Thyroid gland (tissue), 4 donors: Measurements from ENCODE around the gene ZNF70.

Source experiments
- CTCF ChIP-seq, 6 experiments: fragments of 200-600 bp in 3 of 6; fragments of 450-650 bp in 3 of 6; sonication (generic) in 3 of 6; IDR thresholded peaks; one replicate each; pipeline ENCODE4 v1.5.1; 2016 to 2019; ENCODE audit warnings: antibody characterized with exemption in 6 of 6, mild to moderate bottlenecking in 2 of 6, inconsistent platforms in 1 of 6, moderate library complexity in 1 of 6
- POLR2A ChIP-seq, 2 donors: fragments of 450-650 bp; IDR thresholded peaks; one replicate each; pipeline ENCODE4 v1.6.1; 2017; ENCODE audit warnings: antibody characterized with exemption in 2 of 2, mild to moderate bottlenecking in 2 of 2, moderate library complexity in 1 of 2

- TF ChIP-seq CTCF (IDR thresholded peaks at IDR 0.05): no peak
- TF ChIP-seq POLR2A (IDR thresholded peaks at IDR 0.05): no peak
Measured at GRCh38 chr22:23760056-23760455, 9.1 kb upstream of the ZNF70 start.
